Sigmoid colon (tissue), 4 donors: ENCODE results near the gene APOL2.

Source experiments
- EP300 ChIP-seq, 4 donors: sonication (generic); formaldehyde crosslinking; IDR thresholded peaks; one replicate each; pipeline ENCODE4 v1.6.1; 2017; ENCODE audit warnings: antibody characterized with exemption in 4 of 4
- POLR2A ChIP-seq, 2 donors: fragments of 450-650 bp; IDR thresholded peaks; one replicate each; pipeline ENCODE4 v1.6.1; 2016; ENCODE audit warnings: antibody characterized with exemption in 2 of 2, mild to moderate bottlenecking in 2 of 2, moderate library complexity in 2 of 2
- POLR2AphosphoS5 ChIP-seq, 4 donors: sonication (generic); formaldehyde crosslinking; IDR thresholded peaks; one replicate each; pipeline ENCODE4 v1.6.1; 2017; ENCODE audit warnings: antibody characterized with exemption in 4 of 4
- TF ChIP-seq, protein P1 (sequence below), 4 experiments: fragments of 450-650 bp in 3 of 4; fragments of 200-600 bp in 1 of 4; IDR thresholded peaks; one replicate each; pipeline ENCODE4 v1.5.1; 2016 to 2019; ENCODE audit warnings: antibody characterized with exemption in 4 of 4, mild to moderate bottlenecking in 3 of 4, moderate library complexity in 2 of 4

DNA sequence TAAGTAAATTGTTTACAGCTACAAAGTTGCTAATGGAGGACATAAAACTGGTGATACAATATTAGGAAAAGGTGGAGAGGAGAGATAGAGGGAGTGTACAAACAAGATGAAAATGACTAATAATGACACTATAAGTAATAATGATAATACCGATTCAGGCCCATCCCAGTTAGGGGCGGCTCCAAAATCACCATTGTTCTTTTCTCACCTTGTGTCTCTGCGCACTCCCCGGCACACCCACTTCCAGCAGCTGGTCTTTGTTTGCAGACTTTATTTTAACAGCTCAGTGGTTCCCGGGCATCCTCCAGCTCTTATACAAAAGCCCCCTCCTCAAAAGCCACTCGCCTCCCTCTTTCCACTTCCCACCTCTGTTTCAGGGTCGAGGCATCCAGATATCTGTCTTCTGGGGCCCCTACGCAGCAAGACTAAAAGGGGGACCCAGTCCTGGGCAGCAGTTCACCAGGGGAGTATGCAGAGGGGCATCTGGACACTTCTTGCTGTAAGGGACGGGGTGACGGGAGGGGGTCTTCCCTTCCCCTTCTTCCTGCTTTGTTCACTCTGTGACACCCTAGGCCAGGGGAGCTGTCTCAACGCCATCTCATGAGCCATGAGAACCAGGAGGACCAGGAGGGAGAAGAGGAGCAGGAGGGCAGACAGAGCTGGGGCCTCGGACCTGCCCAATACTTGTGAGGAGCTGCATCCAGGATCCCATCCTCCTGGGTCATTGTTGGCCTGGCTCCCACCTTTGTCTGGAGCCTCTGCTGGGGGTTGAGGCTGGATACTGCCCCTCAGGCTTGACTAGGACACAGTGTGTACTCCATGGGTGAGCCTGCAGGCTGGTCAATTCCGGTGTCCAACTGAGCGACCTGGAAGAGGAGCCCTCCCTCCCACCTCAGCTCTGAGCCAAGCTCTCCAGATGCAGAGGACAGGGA lies 2.7 kb downstream of the APOL2 start:
- TF ChIP-seq POLR2AphosphoS5 (IDR thresholded peaks at IDR 0.05) (no peak), POLR2A (IDR thresholded peaks at IDR 0.05) (no peak), EP300 (IDR thresholded peaks at IDR 0.05) (no peak)
- TF ChIP-seq, protein P1, sequence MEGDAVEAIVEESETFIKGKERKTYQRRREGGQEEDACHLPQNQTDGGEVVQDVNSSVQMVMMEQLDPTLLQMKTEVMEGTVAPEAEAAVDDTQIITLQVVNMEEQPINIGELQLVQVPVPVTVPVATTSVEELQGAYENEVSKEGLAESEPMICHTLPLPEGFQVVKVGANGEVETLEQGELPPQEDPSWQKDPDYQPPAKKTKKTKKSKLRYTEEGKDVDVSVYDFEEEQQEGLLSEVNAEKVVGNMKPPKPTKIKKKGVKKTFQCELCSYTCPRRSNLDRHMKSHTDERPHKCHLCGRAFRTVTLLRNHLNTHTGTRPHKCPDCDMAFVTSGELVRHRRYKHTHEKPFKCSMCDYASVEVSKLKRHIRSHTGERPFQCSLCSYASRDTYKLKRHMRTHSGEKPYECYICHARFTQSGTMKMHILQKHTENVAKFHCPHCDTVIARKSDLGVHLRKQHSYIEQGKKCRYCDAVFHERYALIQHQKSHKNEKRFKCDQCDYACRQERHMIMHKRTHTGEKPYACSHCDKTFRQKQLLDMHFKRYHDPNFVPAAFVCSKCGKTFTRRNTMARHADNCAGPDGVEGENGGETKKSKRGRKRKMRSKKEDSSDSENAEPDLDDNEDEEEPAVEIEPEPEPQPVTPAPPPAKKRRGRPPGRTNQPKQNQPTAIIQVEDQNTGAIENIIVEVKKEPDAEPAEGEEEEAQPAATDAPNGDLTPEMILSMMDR (IDR thresholded peaks at IDR 0.05), result no peak
